SK-N-SH (cell line): ENCODE measurements around the gene AMT. TPM values are rescaled to one million over a fixed set of nuclear protein-coding genes. Genes with fewer than 3 reads are reported as not detected.

Experiments
- CTCF ChIA-PET: fragments of 300-600, 350-600 bp; formaldehyde crosslinking; extraction: SDS; loops from one replicate; lab custom pipeline; 2021; lab: Yijun Ruan, JAX
- POLR2A ChIA-PET: fragments of 350-600 bp; sonication (Branson Sonifier 250); formaldehyde crosslinking; extraction: SDS; loops from one replicate; lab custom pipeline; 2020; ENCODE audit warnings: antibody characterized with exemption, inconsistent platforms; lab: Yijun Ruan, JAX
- DNase-seq: peaks from one replicate; pipeline ENCODE4 v3.0.0; 2012
- H2AFZ ChIP-seq: fragments of 200-600 bp; sonication (generic); 2 replicates; pipeline ENCODE4 v1.8.1; 2016; ENCODE audit warnings: antibody characterized with exemption, mild to moderate bottlenecking, low read depth
- H3F3A ChIP-seq: fragments of 200-600 bp; sonication (generic); replicated peaks from 2 replicates; pipeline ENCODE3; 2016; ENCODE audit warnings: antibody characterized with exemption, mild to moderate bottlenecking; ENCODE audit not compliant: insufficient read depth
- H3K27ac ChIP-seq, 2 experiments: fragments of 200-500 bp in 1 of 2; fragments of 200-600 bp in 1 of 2; sonication (Bioruptor generic) in 1 of 2; sonication (generic), shearing (Covaris generic) in 1 of 2; 2 replicates each; pipeline versions ENCODE4 v1.5.1 to v1.6.1; 2014 to 2016; ENCODE audit warnings: low read depth in 2 of 2, inconsistent platforms in 1 of 2, low read length in 1 of 2, mild to moderate bottlenecking in 1 of 2, mixed read lengths in 1 of 2
- H3K27me3 ChIP-seq: fragments of 200-600 bp; sonication (generic), shearing (Covaris generic); 2 replicates; pipeline ENCODE4 v1.6.1; 2016; ENCODE audit warnings: mixed run types; ENCODE audit not compliant: insufficient read depth
- H3K36me3 ChIP-seq, 2 experiments: fragments of 200-500 bp in 1 of 2; fragments of 200-600 bp in 1 of 2; sonication (Bioruptor generic) in 1 of 2; sonication (generic) in 1 of 2; replicated peaks in 1 of 2; 2 replicates each; pipeline versions ENCODE3 to v1.5.1; 2014 to 2016; ENCODE audit warnings: low read length in 1 of 2, mild to moderate bottlenecking in 1 of 2; ENCODE audit not compliant: insufficient read depth in 2 of 2, control insufficient read depth in 1 of 2
- H3K4me1 ChIP-seq, 2 experiments: fragments of 200-500 bp in 1 of 2; fragments of 200-600 bp in 1 of 2; sonication (Bioruptor generic) in 1 of 2; sonication (generic), shearing (Covaris generic) in 1 of 2; 2 replicates each; pipeline versions ENCODE4 v1.5.1 to v1.6.1; 2014 to 2016; ENCODE audit warnings: low read depth in 1 of 2, low read length in 1 of 2, mixed run types in 1 of 2; ENCODE audit not compliant: insufficient read depth in 2 of 2, control insufficient read depth in 1 of 2
- H3K4me2 ChIP-seq: fragments of 200-600 bp; sonication (generic), shearing (Covaris generic); 2 replicates; pipeline ENCODE4 v1.6.1; 2017; ENCODE audit warnings: mixed run types
- H3K4me3 ChIP-seq, 2 experiments: fragments of 200-500 bp in 1 of 2; fragments of 200-600 bp in 1 of 2; sonication (Bioruptor generic) in 1 of 2; sonication (generic), shearing (Covaris generic) in 1 of 2; 2 replicates each; pipeline versions ENCODE4 v1.5.1 to v1.8.1; 2014 to 2016; ENCODE audit warnings: low read depth in 2 of 2, inconsistent platforms in 1 of 2, low read length in 1 of 2, mild to moderate bottlenecking in 1 of 2, mixed read lengths in 1 of 2, moderate library complexity in 1 of 2
- H3K79me2 ChIP-seq: fragments of 200-600 bp; sonication (generic); 2 replicates; pipeline ENCODE4 v1.8.1; 2017; ENCODE audit warnings: mild to moderate bottlenecking; ENCODE audit not compliant: insufficient read depth
- H3K9ac ChIP-seq: fragments of 200-600 bp; sonication (generic); 2 replicates; pipeline ENCODE4 v1.6.1; 2017; ENCODE audit warnings: mixed run types
- H3K9me2 ChIP-seq: fragments of 200-600 bp; sonication (generic); 2 replicates; pipeline ENCODE4 v1.6.1; 2017; ENCODE audit warnings: mixed run types
- H3K9me3 ChIP-seq: fragments of 200-600 bp; sonication (generic); 2 replicates; pipeline ENCODE4 v1.6.1; 2017; ENCODE audit warnings: mixed run types, mild to moderate bottlenecking, moderate library complexity
- H4K20me1 ChIP-seq: fragments of 200-600 bp; sonication (generic); 2 replicates; pipeline ENCODE4 v1.6.1; 2017; ENCODE audit warnings: mild to moderate bottlenecking, mixed run types; ENCODE audit not compliant: insufficient read depth
- CHD2 ChIP-seq: fragments of 150-350 bp; IDR thresholded peaks from 2 replicates; pipeline ENCODE4 v1.6.1; 2018; ENCODE audit warnings: low read length; ENCODE audit not compliant: partially characterized antibody
- ELF1 ChIP-seq: IDR thresholded peaks from 2 replicates; pipeline ENCODE4 v1.4.0; 2012
- EP300 ChIP-seq, 2 experiments: IDR thresholded peaks; 2 replicates each; pipeline versions ENCODE4 v1.4.0 to v1.6.1; 2012; ENCODE audit warnings: borderline replicate concordance in 1 of 2, low read depth in 1 of 2, low read length in 1 of 2
- EZH2phosphoT487 ChIP-seq: fragments of 200-600 bp; sonication (generic); IDR thresholded peaks from 2 replicates; pipeline ENCODE4 v1.6.1; 2017; ENCODE audit warnings: low read depth, mixed run types, mild to moderate bottlenecking, antibody characterized with exemption, moderate library complexity, borderline replicate concordance
- FOSL2 ChIP-seq: IDR thresholded peaks from 2 replicates; pipeline ENCODE4 v1.4.0; 2012; ENCODE audit warnings: low read depth, mild to moderate bottlenecking, moderate library complexity, borderline replicate concordance
- FOXJ3 ChIP-seq: sonication (generic); formaldehyde crosslinking; IDR thresholded peaks from 2 replicates; pipeline ENCODE4 v1.5.1; 2020; ENCODE audit warnings: mild to moderate bottlenecking, missing genetic modification reagents
- GATA2 ChIP-seq: sonication (generic); formaldehyde crosslinking; IDR thresholded peaks from 2 replicates; pipeline ENCODE4 v1.5.0; 2020; ENCODE audit warnings: mild to moderate bottlenecking, missing genetic modification reagents
- JUND ChIP-seq: IDR thresholded peaks from 2 replicates; pipeline ENCODE4 v1.4.0; 2012
- NFIC ChIP-seq: IDR thresholded peaks from 2 replicates; pipeline ENCODE4 v1.4.0; 2012; ENCODE audit warnings: borderline replicate concordance
- NRF1 ChIP-seq: IDR thresholded peaks from 2 replicates; pipeline ENCODE4 v1.6.1; 2012; ENCODE audit warnings: low read depth, mild to moderate bottlenecking, low read length
- PBX3 ChIP-seq: IDR thresholded peaks from 2 replicates; pipeline ENCODE4; 2012
- POLR2AphosphoS5 ChIP-seq: IDR thresholded peaks from 2 replicates; pipeline ENCODE4 v1.6.1; 2012; ENCODE audit warnings: low read depth, low read length
- RCOR1 ChIP-seq: fragments of 150-350 bp; IDR thresholded peaks from 2 replicates; pipeline ENCODE4 v1.6.1; 2017; ENCODE audit warnings: antibody characterized with exemption, low read length
- REST ChIP-seq: IDR thresholded peaks from 2 replicates; pipeline ENCODE4 v1.6.1; 2012; ENCODE audit warnings: mild to moderate bottlenecking, low read depth, low read length, moderate library complexity
- SMC3 ChIP-seq: IDR thresholded peaks from 2 replicates; pipeline ENCODE4 v1.6.1; 2012; ENCODE audit warnings: low read depth, low read length, improper control_type of control experiment
- TAF1 ChIP-seq: IDR thresholded peaks from 2 replicates; pipeline ENCODE4 v1.6.1; 2012; ENCODE audit warnings: low read depth, mild to moderate bottlenecking, low read length, moderate library complexity, borderline replicate concordance
- TCF12 ChIP-seq: IDR thresholded peaks from 2 replicates; pipeline ENCODE4 v1.4.0; 2012
- YY1 ChIP-seq: IDR thresholded peaks from 2 replicates; pipeline ENCODE4 v1.4.0; 2012; ENCODE audit warnings: low read depth, mild to moderate bottlenecking
- WGBS: methylation state at CpG from one replicate; pipeline ENCODE4 v1.1.6; 2017; ENCODE audit warnings: low lambda C conversion rate; 5-methylcytosine and 5-hydroxymethylcytosine counted together
- polyA plus RNA-seq, 3 experiments: library from polyadenylated mRNA; depleted of rRNA; stranded (reverse); fragments of >200 nt; gene quantifications; 2 replicates each; pipeline ENCODE4 v1.2.3, GENCODE V29; 2012
- TF ChIP-seq, protein P1 (sequence below): fragments of 200-600 bp; sonication (generic); IDR thresholded peaks from 2 replicates; pipeline ENCODE4 v1.6.1; 2017; ENCODE audit warnings: antibody characterized with exemption, mild to moderate bottlenecking, moderate library complexity

Gene AMT
- polyA plus RNA-seq, 1 of the 3 experiments (the other 2 are of a cell fraction) = 17.6 TPM

DNA sequence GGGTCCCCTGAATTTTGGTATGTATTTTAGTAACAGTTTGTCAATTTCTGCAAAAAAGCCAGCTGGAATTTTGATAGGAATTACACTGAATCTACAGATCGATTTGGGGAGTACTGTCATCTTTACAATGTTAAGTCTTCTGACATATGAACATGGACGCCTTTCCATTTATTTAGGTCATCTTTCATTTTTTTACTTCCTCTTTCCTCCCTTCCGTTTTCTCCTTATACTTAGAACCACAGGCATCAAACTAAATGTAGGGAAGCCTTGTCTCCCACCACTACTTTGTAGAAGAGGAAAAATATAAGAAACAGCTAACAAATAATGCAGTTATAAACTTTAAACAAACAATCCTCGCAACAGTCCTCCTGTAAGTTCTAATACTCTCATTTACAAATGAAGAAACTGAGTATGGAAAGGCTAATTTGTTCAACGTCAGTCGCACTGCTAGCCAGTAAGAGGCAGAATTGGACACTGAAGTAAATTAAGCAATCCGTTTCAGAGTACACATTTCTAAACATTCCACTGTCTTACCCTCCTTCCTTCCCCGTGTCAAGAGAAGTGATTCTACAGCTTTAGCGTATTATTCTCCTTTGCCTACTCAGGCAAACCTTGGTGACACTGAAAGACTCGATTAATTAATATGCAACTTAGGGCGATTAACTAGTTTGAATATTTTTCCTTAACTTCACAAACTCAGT is 36.1 kb downstream of the AMT start:
- Histone ChIP-seq H2AFZ (no peak overlapping the region), H3K79me2 (peaks cover 100% of the 10 kb centered on the region), H3K27ac (no peak overlapping the region), H3K4me2 (no peak overlapping the region), H3K9me3 (no peaks in the 10 kb centered on the region), H3K9ac (no peak overlapping the region), H3K9me2 (no peaks in the 10 kb centered on the region), H3K4me1 (no peaks in the 10 kb centered on the region), H3F3A (peaks cover 16% of the 10 kb centered on the region), H3K27me3 (no peaks in the 10 kb centered on the region), H3K4me3 (no peak overlapping the region), H3K36me3 (peaks cover 0 to 12% of the 10 kb centered on the region in 2 experiments), H4K20me1 (peaks cover 100% of the 10 kb centered on the region)
- TF ChIP-seq TCF12 = no peak
- TF ChIP-seq GATA2 (CRISPR knock-in tag) = no peak
- TF ChIP-seq YY1 = no peak
- TF ChIP-seq, protein P1, sequence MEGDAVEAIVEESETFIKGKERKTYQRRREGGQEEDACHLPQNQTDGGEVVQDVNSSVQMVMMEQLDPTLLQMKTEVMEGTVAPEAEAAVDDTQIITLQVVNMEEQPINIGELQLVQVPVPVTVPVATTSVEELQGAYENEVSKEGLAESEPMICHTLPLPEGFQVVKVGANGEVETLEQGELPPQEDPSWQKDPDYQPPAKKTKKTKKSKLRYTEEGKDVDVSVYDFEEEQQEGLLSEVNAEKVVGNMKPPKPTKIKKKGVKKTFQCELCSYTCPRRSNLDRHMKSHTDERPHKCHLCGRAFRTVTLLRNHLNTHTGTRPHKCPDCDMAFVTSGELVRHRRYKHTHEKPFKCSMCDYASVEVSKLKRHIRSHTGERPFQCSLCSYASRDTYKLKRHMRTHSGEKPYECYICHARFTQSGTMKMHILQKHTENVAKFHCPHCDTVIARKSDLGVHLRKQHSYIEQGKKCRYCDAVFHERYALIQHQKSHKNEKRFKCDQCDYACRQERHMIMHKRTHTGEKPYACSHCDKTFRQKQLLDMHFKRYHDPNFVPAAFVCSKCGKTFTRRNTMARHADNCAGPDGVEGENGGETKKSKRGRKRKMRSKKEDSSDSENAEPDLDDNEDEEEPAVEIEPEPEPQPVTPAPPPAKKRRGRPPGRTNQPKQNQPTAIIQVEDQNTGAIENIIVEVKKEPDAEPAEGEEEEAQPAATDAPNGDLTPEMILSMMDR = no peak
- no peak for TF ChIP-seq TAF1
- no peak for TF ChIP-seq EZH2phosphoT487
- ChIA-PET POLR2A (no interaction called here), CTCF (interaction anchor here (0.6 kb wide), 1 partner anchor 59 kb away, joined by 3 read pairs; no protein-coding TSS in a partner anchor)
- DNase-seq = no peak
- 93% methylated on average over 11 of the region's 11 CpGs for WGBS

GRCh38 chr3:49385617-49386016 is 36.7 kb downstream of the AMT start:
- Histone ChIP-seq H3K9ac (no peak overlapping the region), H3K79me2 (peaks cover 100% of the 10 kb centered on the region), H3K27ac (no peak overlapping the region), H3F3A (peaks cover 19% of the 10 kb centered on the region), H4K20me1 (peaks cover 100% of the 10 kb centered on the region), H3K9me2 (no peaks in the 10 kb centered on the region), H2AFZ (no peak overlapping the region), H3K4me1 (no peaks in the 10 kb centered on the region), H3K4me3 (no peak overlapping the region), H3K36me3 (peaks cover 0 to 12% of the 10 kb centered on the region in 2 experiments), H3K4me2 (no peak overlapping the region), H3K27me3 (no peaks in the 10 kb centered on the region), H3K9me3 (no peaks in the 10 kb centered on the region)
- no peak for DNase-seq
- CTCF ChIA-PET = no interaction called here
- POLR2A ChIA-PET = no interaction called here
- WGBS = 97% methylated on average over 1 of the region's 1 CpG
- TF ChIP-seq TAF1 = no peak
- TF ChIP-seq NRF1 = no peak
- TF ChIP-seq, protein P1 = no peak
- no peak for TF ChIP-seq EP300 (IDR thresholded peaks at IDR 0.05; ENCODE audit: borderline replicate concordance in 1 of 2, low read depth in 1 of 2, low read length in 1 of 2)
- no peak for TF ChIP-seq JUND
- TF ChIP-seq SMC3 = no peak
- no peak for TF ChIP-seq RCOR1
- no peak for TF ChIP-seq NFIC
- TF ChIP-seq FOSL2 = no peak
- no peak for TF ChIP-seq POLR2AphosphoS5
- no peak for TF ChIP-seq CHD2
- TF ChIP-seq ELF1 = no peak
- TF ChIP-seq PBX3 = no peak
- TF ChIP-seq REST = no peak
- TF ChIP-seq YY1 = no peak
- no peak for TF ChIP-seq FOXJ3
